Activated naive CD8-positive, alpha-beta T cell treated with anti-CD3 and anti-CD28 coated beads, Interleukin-2, amount 50 U/mL, for 24 hours (primary cell): ENCODE results near the gene SEC16A.

ENCODE experiments used
- ATAC-seq: fragments of 150-1000 bp; cut with Tn5 transposase; one replicate; pipeline ENCODE4 v1.10.0; 2021
- DNase-seq: peaks from one replicate; pipeline ENCODE4 v3.0.0; 2021
- H3K27ac Mint-ChIP-seq: one replicate; pipeline ENCODE4 v1.8.0; 2021; ENCODE audit warnings: mild to moderate bottlenecking, mixed read lengths
- H3K27me3 Mint-ChIP-seq: one replicate; pipeline ENCODE4 v1.8.0; 2021; ENCODE audit warnings: mixed read lengths
- H3K36me3 Mint-ChIP-seq: one replicate; pipeline ENCODE4 v1.8.0; 2021; ENCODE audit warnings: low read depth, mixed read lengths
- H3K4me1 Mint-ChIP-seq: one replicate; pipeline ENCODE4 v1.8.0; 2021; ENCODE audit warnings: mixed read lengths
- H3K4me3 Mint-ChIP-seq: one replicate; pipeline ENCODE4 v1.8.0; 2021; ENCODE audit warnings: mild to moderate bottlenecking, moderate library complexity, mixed read lengths
- H3K9me3 Mint-ChIP-seq: one replicate; pipeline ENCODE4 v1.8.0; 2021; ENCODE audit warnings: mixed read lengths

SEC16A gene

DNA sequence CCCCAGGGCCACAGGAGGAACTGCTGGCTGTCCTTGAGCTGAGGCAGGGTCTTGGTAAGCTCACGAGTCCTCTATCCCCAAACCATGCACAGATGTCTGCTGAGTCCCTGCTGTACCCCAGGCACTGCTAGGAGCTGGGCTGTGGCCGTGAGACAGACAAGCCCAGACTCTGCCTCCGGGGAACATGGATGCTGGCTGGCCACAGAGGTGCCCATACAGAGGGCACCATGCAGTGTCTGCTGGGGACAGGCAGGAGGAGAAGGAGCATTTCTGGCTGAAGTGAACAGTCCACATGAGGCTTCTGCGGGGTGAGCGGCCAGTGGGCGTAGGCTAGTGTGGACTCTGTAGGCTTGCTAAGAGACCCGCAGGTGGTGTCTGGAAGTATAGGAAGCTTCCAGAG, 4.8 kb upstream of the SEC16A start:
- Mint-ChIP-seq H3K27me3 (no peaks in the 10 kb centered on the region), H3K9me3 (no peaks in the 10 kb centered on the region), H3K4me3 (no peak overlapping the region), H3K27ac (no peak overlapping the region), H3K4me1 (peaks cover 6% of the 10 kb centered on the region), H3K36me3 (peaks cover 1% of the 10 kb centered on the region)
- ATAC-seq (no peak), DNase-seq (no peak)

DNA sequence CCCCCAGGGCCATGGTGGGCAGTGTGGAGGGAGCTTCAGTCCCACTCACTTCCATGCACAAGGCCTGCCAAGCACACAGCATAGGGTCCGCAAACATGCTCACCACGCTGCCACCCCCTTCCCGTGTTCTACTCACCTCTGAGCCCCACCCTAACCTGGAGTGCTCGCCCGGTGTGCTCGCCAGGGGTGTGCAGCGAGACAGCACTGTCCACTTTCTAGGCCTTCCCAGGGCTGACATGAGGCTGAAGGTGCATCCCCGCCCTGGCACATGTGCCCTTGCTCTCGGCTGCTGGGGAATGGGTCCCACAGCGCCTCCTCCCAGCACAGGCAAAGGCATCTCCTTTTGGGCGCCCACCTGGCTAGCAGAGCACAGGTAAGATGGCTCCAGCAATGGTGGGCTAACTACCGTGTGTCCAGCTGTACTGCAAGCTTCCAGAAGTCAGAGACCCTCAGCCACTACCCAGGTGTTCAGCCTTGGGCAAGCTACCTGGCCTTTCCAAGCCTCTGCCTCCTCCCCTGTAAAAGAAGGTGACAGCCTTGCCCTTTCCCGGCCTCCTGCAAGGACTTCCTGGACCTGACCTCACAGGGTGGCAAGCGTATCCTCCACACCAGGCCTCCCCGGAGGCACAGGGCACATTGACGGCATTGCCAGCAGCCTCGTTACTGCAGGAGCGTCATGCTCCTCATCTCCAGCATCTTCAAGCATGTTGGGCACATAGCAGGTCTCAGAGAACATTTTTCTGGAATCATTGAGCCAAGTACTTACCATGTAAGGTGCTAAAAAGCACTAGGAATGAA, 4.2 kb upstream of the SEC16A start:
- H3K9me3 Mint-ChIP-seq = no peaks in the 10 kb centered on the region
- no peak overlapping the region for H3K27ac Mint-ChIP-seq
- H3K27me3 Mint-ChIP-seq = no peaks in the 10 kb centered on the region
- no peak for DNase-seq
- no peak for ATAC-seq
- no peak overlapping the region for H3K4me3 Mint-ChIP-seq
- peaks cover 1% of the 10 kb centered on the region for H3K36me3 Mint-ChIP-seq
- peaks cover 7% of the 10 kb centered on the region for H3K4me1 Mint-ChIP-seq

DNA sequence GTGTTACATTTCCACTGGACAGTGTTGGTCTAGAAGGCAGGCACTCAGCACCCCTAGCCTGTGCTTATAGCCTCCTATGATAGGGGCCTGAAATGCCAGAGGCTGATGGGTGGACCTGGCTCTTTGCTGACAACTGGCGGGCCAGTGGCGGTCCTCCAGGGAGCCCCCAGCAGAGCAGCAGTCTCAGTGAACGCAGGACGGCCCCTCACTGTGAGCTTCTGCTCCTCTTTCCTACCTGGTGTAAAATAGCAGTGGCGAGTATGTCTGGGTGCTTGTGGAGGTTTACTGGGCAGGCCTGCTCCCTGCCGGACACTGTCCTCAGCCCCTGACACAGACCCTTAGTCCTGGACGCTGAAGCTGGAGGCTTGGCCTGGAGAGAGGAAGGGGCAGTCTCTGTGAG, 3.3 kb upstream of the SEC16A start:
- H3K36me3 Mint-ChIP-seq = peaks cover 7% of the 10 kb centered on the region
- DNase-seq = no peak
- H3K27ac Mint-ChIP-seq = no peak overlapping the region
- ATAC-seq = no peak
- H3K4me1 Mint-ChIP-seq = peaks cover 16% of the 10 kb centered on the region
- no peak overlapping the region for H3K4me3 Mint-ChIP-seq
- no peaks in the 10 kb centered on the region for H3K27me3 Mint-ChIP-seq
- no peaks in the 10 kb centered on the region for H3K9me3 Mint-ChIP-seq

DNA sequence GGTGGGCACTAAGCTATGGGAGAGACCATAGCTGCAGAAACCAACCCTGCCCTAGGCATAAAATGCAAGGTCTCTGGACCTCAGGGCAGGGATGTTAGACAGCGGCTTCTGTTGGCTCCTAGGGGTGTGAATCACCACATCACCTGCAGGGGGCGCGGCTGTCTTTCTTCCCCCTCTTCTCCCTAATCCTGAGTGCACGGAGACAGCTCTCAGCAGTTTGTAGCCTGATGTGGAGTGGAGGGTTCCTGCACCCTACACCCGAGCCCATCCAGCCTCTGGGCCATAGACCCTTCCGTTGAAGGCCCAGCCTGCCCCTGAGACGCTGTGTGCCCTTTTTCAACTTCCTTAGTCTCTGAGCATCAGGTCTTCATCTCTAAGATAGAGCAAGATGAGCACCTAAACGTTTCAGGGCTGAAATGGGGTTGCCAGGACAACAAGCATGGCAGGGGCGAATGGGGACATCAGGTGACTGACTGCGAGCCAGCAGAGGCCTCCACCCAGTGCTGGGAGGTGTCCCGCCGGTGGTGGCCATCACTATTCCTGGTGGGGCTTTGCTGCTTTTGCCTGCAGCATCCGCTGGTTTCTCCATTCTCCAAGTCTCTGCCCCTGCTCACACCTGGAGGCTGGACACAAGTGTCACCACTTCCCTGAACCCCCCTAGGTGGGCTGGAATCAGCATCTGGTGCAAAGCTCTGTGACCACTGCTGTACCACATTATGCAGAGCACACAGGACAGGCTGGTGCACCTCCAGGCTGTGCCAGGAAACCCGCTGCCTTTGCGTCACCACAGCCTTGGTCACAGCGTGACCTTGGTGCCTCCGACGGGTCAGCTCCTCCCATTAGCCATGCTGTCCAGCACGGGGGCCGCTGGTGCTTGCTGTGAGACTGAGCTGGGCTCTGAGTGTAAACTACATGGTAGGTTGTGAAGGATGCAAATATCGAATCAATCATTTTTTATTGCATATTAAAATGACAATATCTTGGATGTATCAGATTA, 2.5 kb upstream of the SEC16A start:
- Mint-ChIP-seq H3K9me3 (no peaks in the 10 kb centered on the region), H3K36me3 (peaks cover 8% of the 10 kb centered on the region), H3K4me3 (peak overlapping the region; percentile 48), H3K27ac (peak overlapping the region; percentile 54), H3K27me3 (no peaks in the 10 kb centered on the region), H3K4me1 (peaks cover 20% of the 10 kb centered on the region)
- DNase-seq (peak; percentile 86), ATAC-seq (no peak)

DNA sequence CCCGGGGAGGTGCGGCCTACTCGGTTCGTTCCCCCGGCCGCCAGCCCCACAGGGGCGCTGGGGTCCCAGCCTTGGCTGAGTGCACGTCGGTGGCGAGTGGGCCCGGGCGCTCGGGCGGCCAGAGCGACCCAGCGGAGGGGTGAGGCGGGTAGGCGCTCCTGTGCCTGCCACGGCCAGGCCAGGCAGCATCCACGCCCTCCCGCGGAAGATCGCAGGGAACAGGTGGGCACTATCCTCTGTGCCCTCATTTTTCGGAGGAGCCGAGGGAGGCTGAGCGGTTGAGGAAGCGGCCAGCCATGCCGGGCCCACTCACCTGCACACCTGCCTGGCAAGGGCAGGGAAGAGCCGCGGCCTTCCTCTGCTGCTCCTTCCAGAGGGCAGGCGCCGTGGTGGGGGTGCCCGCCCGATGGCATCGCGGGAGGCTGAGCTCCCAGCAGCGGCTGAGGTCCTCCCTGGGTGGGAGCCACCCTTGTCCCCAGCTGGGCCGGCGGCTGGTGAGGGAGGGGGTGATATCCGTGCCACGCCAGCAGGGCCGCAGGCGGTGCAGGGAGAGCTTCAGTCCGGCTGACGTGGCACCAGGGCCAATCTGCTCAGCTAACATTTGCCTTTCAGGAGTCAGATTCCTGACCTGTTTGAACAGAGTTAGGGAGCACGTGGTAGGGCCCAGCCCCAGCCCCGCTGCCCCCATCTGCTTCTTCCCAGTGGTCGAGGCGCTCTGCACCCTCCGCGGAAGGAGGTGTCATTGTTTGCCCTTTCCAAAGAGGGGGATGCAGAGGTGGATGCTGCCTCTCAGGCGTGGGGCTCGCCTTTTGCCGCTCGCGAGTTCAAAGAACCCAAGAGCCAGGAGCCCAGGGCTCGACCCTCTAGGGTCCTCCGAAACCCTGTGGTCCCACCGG, 1.6 kb upstream of the SEC16A start:
- ATAC-seq (no peak), DNase-seq (no peak)
- Mint-ChIP-seq H3K27ac (peak overlapping the region; percentile 54), H3K9me3 (no peaks in the 10 kb centered on the region), H3K4me3 (peak overlapping the region; percentile 48), H3K4me1 (peaks cover 27% of the 10 kb centered on the region), H3K36me3 (peaks cover 14% of the 10 kb centered on the region), H3K27me3 (no peaks in the 10 kb centered on the region)

DNA sequence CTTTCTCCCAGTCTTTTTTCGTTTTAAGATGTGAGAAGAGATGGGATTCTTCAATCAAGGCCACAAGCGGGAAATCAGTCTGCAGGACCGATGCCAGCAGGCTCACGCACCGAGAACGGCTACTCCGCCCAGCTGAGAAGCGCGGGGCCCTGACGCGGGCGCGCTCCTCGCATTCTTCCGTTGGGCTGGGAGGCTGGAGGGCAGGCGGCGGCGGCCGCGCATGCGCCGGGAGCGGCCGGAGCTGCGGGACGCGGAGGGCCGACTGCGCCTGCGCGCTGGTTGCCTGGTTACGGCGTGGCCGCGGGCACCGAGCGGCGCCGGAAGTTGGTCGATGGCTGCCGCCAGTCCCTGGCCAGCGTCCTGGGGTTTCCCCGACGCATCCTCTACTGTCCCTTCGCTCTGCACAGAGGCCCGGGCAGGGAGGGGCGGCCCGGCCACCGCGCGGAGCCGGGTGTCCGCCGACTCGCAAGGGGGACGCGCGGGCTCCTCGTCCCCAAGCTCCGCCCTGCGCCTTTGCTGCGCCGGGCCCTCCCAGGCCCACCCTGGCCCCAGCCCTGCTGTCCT, 831 bp upstream of the SEC16A start:
- no peaks in the 10 kb centered on the region for H3K27me3 Mint-ChIP-seq
- peak overlapping the region; percentile 93 for H3K4me3 Mint-ChIP-seq
- H3K4me1 Mint-ChIP-seq = peaks cover 31% of the 10 kb centered on the region
- no peaks in the 10 kb centered on the region for H3K9me3 Mint-ChIP-seq
- DNase-seq (peak; percentile 99), ATAC-seq (peak; percentile 67)
- H3K27ac Mint-ChIP-seq = peak overlapping the region; percentile 95
- peaks cover 18% of the 10 kb centered on the region for H3K36me3 Mint-ChIP-seq

DNA sequence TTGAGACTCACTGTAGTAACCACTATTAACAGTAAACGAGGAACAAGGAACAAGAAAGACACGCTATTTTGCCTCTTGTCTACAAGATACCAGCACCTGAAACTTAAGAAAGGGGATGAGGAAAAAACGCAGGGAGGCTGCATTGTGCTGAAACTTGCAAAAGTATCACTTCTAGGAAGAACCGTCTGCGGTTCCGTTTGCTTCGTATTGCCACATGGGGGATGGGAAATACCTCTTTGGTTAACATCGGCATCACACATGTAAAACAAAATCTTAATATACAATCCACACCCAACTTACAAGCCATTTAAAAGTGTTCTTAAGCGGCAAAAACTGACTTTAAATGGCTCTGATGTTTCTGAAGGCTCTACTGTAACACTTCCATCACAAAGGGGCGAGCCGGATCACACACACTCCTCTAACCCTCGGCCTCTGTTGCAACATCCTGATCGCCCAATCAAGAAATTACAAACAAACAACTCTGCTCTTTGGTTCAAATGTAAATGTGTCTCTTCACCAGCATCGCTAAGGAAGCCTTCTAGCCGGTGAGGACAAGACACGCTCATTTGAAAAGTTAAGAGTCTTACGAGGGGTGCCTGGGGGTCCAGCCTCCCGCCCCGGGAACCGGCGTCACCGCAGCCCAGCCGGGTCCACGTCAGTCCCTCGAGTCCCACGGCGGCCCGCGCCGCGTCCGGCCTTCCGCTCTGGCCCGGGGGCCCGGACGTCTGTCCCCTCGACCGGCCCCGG, 621 bp downstream of the SEC16A start:
- DNase-seq (peak; percentile 23), ATAC-seq (no peak)
- H3K36me3 Mint-ChIP-seq = peaks cover 23% of the 10 kb centered on the region
- H3K4me1 Mint-ChIP-seq = peaks cover 36% of the 10 kb centered on the region
- no peaks in the 10 kb centered on the region for H3K9me3 Mint-ChIP-seq
- peak overlapping the region; percentile 95 for H3K27ac Mint-ChIP-seq
- H3K27me3 Mint-ChIP-seq = no peaks in the 10 kb centered on the region
- H3K4me3 Mint-ChIP-seq = peak overlapping the region; percentile 93

DNA sequence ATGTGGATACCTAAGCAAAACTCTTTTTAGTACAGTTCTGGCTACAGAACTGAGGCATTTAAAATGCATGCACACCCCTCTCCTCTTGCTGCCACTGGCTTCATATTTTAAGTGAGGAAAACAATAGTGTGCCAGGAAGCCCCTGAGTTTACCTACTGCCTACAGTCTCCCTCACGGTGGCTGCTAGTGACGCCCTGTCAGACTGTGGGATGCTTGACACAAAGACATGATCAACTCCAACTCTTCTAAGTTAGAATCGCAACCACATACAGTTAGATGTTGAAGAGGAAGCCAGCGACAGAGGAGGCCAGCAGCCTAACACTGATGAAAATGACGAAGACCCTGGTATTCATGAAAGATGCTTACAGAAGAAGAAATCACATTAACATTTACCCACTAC, 1.3 kb downstream of the SEC16A start:
- no peaks in the 10 kb centered on the region for H3K9me3 Mint-ChIP-seq
- ATAC-seq = no peak
- DNase-seq = no peak
- H3K27me3 Mint-ChIP-seq = no peaks in the 10 kb centered on the region
- H3K4me1 Mint-ChIP-seq = peaks cover 36% of the 10 kb centered on the region
- peak overlapping the region; percentile 93 for H3K4me3 Mint-ChIP-seq
- H3K27ac Mint-ChIP-seq = peak overlapping the region; percentile 95
- peaks cover 26% of the 10 kb centered on the region for H3K36me3 Mint-ChIP-seq

DNA sequence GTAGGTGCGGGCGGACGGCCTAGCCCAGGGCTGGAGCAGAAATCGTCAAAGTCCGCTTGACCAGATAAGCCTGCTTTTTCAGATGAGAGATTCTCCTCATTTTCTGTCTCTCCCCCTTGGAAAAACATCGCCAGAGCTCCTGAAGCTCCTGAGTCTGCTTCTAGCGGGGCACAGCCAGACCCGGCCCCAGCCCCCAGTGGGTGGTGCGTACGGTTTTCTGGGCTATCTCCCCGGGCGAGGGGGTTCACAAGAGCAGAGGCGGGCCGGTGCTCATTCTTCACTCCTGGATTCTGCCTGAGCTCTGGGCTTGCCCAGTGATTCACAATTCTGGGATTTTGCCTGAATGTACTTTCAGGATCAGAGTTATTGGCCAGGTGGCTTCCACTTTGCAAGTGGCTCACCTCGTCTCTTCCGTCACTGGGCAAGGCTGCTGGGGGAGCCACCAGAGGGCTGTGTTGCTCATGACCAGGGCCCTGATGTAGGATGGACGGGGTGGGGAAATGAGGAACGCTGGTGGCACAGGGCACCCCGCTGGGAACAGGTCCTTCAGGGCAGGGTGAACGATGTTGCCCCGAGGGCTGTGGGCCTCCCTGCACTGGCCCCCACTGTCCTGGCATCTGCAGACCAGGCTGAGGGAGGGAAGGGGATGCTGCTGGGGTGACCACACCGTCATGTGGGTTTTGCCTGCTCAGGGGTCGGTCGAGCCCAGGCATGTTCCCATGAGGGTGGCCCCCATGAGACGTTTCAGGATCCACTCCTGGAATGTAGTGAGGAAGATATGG, 6.3 kb downstream of the SEC16A start:
- H3K9me3 Mint-ChIP-seq = no peaks in the 10 kb centered on the region
- no peak overlapping the region for H3K27ac Mint-ChIP-seq
- peaks cover 24% of the 10 kb centered on the region for H3K4me1 Mint-ChIP-seq
- no peak overlapping the region for H3K4me3 Mint-ChIP-seq
- ATAC-seq (no peak), DNase-seq (no peak)
- no peaks in the 10 kb centered on the region for H3K27me3 Mint-ChIP-seq
- H3K36me3 Mint-ChIP-seq = peaks cover 37% of the 10 kb centered on the region

DNA sequence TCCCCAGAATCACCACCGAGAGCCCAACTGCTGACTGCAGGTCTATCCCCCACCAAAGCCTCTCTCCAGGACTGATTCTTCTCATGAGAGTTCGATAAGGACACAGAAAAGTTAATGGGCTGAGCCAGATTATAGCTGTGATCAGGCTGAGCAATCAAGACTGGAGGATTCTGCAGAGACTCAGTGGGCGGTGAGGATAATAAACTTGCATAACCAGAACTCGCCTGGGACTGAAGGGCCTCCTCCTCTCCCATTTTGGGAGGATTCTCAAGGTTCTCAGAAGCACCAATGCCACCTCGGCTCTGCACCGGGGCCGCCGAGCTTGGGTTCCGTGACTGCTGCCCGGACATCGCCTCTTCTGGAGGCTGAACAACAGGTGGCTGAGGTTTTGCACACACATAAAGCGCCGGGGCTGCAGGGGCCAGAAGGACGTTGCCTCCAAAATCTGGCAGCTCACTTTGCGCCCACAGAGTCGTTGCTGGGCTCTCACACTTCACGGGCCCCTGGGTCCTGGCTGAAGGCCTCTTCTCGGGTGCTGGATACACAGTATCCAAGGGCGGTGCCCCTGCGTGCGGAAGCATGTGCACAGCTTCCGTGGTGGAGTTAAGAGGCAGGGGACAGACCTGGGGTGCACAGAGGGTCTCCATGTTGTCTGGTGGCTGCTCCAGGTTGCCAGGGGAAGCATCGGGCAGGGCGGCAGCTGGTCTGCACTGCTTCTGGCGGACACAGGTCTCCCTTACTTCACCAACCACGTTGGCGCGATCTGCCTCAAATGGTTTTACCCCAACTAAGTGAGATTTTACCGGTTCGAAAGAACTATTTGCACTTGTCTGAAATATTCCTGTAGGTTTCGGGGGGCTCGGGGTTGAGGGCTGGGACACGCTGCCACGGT, 7.6 kb downstream of the SEC16A start:
- DNase-seq = no peak
- H3K4me3 Mint-ChIP-seq = no peak overlapping the region
- no peaks in the 10 kb centered on the region for H3K9me3 Mint-ChIP-seq
- H3K27ac Mint-ChIP-seq = no peak overlapping the region
- H3K27me3 Mint-ChIP-seq = no peaks in the 10 kb centered on the region
- peaks cover 36% of the 10 kb centered on the region for H3K36me3 Mint-ChIP-seq
- H3K4me1 Mint-ChIP-seq = peaks cover 15% of the 10 kb centered on the region
- ATAC-seq = no peak

DNA sequence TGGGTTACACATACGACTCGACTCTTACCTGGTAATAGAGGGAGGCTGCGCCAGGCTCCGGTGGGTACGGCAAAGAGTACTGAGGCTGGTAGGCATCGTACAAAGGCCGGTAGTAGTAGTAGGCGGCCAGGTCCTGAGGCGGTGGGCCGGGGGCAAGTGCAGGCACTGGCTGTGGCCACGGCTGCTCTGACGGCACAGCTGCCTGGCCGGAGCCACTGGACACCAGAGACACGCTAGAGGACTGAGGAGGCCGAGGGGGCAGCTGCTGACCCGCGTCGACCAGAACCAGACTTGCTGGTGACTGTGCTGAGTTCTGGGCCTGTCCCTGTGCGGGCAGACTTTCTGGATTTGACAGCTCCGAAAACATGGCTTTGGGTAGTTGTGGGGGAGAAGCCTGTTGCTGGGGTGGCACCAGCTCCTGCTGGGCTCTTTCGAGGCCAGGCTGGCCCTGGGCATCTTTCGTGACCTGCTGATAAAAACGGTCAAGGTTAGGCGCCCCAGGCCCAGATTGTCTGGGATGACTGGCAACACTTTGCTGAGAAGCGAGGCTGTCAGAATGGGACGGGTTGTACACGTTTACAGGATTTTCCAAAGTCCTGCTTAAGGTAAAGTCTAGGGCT, 8.7 kb downstream of the SEC16A start:
- Mint-ChIP-seq H3K4me3 (no peak overlapping the region), H3K9me3 (no peaks in the 10 kb centered on the region), H3K27ac (no peak overlapping the region), H3K36me3 (peaks cover 36% of the 10 kb centered on the region), H3K4me1 (peaks cover 9% of the 10 kb centered on the region), H3K27me3 (no peaks in the 10 kb centered on the region)
- no peak for ATAC-seq
- DNase-seq = no peak

DNA sequence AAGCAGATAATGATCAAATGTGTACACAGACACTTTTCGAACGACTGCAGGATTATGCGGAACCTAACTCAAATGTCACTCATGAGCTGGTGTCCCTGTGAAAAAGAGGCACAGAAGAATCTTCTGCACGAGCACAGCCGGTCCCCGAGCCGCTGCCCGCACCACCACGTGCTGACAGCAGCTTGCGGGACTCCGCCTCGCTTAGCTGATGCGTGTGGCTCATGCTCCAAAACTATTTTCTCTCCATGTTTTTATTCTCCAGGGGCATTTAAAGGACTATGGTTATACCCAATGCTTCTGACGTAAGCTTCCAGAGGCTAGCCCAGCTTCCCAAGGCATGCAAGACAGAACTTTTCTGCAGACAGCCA, 9.5 kb downstream of the SEC16A start:
- Mint-ChIP-seq H3K4me1 (peaks cover 2% of the 10 kb centered on the region), H3K27ac (no peak overlapping the region), H3K9me3 (no peaks in the 10 kb centered on the region), H3K36me3 (peaks cover 30% of the 10 kb centered on the region), H3K27me3 (no peaks in the 10 kb centered on the region), H3K4me3 (no peak overlapping the region)
- ATAC-seq = no peak
- no peak for DNase-seq
